MM.1S (cell line): ENCODE results near the gene LRWD1.
"Not testable (repeated sequence)": the region's sequence is repeated elsewhere in the genome, so short reads cannot be mapped to it uniquely, and the experiment has no call there.

Source experiments
- CTCF ChIP-seq: fragments of 300-600 bp; sonication (generic); IDR thresholded peaks from 2 replicates; pipeline ENCODE4 v1.5.1; 2016; ENCODE audit warnings: antibody characterized with exemption, low read length, mixed read lengths
- EZH2 ChIP-seq: fragments of 300-600 bp; sonication (generic); optimal IDR thresholded peaks from 2 replicates; pipeline ENCODE3; 2017; ENCODE audit warnings: low read depth, mild to moderate bottlenecking, antibody characterized with exemption, low read length, mixed read lengths
- EZH2phosphoT487 ChIP-seq: fragments of 300-600 bp; sonication (generic); IDR thresholded peaks from 2 replicates; pipeline ENCODE4 v1.6.1; 2018; ENCODE audit warnings: antibody characterized with exemption, low read length

- not testable (repeated sequence) for TF ChIP-seq CTCF, EZH2, EZH2phosphoT487
These were observed 38.4 kb downstream of the LRWD1 start for GRCh38 chr7:102503141-102503540.
